Natural killer cell (primary cell): ENCODE results near the gene TFPI. TPM values are rescaled to one million over a fixed set of nuclear protein-coding genes. Genes with fewer than 3 reads are reported as not detected.

Experiments used
- ATAC-seq, 3 donors: fragments of 150-1000 bp in 2 of 3; fragments of 200-7000 bp in 1 of 3; cut with Tn5 transposase; 1 replicate in 1 of 3; 2 replicates in 2 of 3; pipeline ENCODE4 v1.10.0; 2021; ENCODE audit warnings: mild to moderate bottlenecking in 2 of 3, moderate library complexity in 2 of 3
- DNase-seq, 2 donors: peaks; one replicate each; pipeline versions ENCODE4 v3.0.0 to v3.0.0-alpha.2; 2013 to 2021; ENCODE audit warnings: mixed read lengths in 1 of 2
- H3K27ac ChIP-seq: one replicate; pipeline ENCODE4 v1.5.1; 2013; ENCODE audit warnings: mild to moderate bottlenecking, low read length
- H3K27me3 ChIP-seq: one replicate; pipeline ENCODE4 v1.6.1; 2013; ENCODE audit warnings: low read length; ENCODE audit not compliant: control insufficient read depth, insufficient read depth
- H3K36me3 ChIP-seq: one replicate; pipeline ENCODE4 v1.6.1; 2013; ENCODE audit warnings: low read length; ENCODE audit not compliant: control insufficient read depth, insufficient read depth
- H3K4me1 ChIP-seq: one replicate; pipeline ENCODE4 v1.6.1; 2013; ENCODE audit warnings: low read length; ENCODE audit not compliant: control insufficient read depth, insufficient read depth
- H3K4me3 ChIP-seq: one replicate; pipeline ENCODE4 v1.5.1; 2013; ENCODE audit warnings: low read length
- H3K9me3 ChIP-seq: one replicate; pipeline ENCODE4 v1.6.1; 2013; ENCODE audit warnings: low read length; ENCODE audit not compliant: control insufficient read depth, insufficient read depth
- H3K27ac Mint-ChIP-seq, 2 donors: one replicate each; pipeline ENCODE4 v1.8.0; 2022; ENCODE audit warnings: mild to moderate bottlenecking in 2 of 2, mixed read lengths in 2 of 2, moderate library complexity in 1 of 2
- H3K27me3 Mint-ChIP-seq, 2 donors: one replicate each; pipeline ENCODE4 v1.8.0; 2022; ENCODE audit warnings: low read depth in 2 of 2, mixed read lengths in 2 of 2
- H3K36me3 Mint-ChIP-seq: one replicate; pipeline ENCODE4 v1.8.0; 2022; ENCODE audit warnings: mixed read lengths
- H3K4me1 Mint-ChIP-seq, 2 donors: one replicate each; pipeline ENCODE4 v1.8.0; 2022; ENCODE audit warnings: mixed read lengths in 2 of 2
- H3K4me3 Mint-ChIP-seq: one replicate; pipeline ENCODE4 v1.8.0; 2022; ENCODE audit warnings: mild to moderate bottlenecking, moderate library complexity, mixed read lengths
- H3K9me3 Mint-ChIP-seq, 2 donors: one replicate each; pipeline ENCODE4 v1.8.0; 2022; ENCODE audit warnings: mixed read lengths in 2 of 2
- WGBS: methylation state at CpG from one replicate; pipeline ENCODE4 v1.1.7; 2013; ENCODE audit warnings: missing lambda C conversion rate; ENCODE audit not compliant: insufficient coverage; 5-methylcytosine and 5-hydroxymethylcytosine counted together
- intact Hi-C: fragments of 100-400 bp; cut with micrococcal nuclease; formaldehyde crosslinking; loops from one replicate; pipeline ENCODE4 v1.14.2; 2022
- total RNA-seq, 4 donors: library from RNA; stranded (reverse); fragments of 120-200 nt in 1 of 4; gene quantifications; one replicate each; pipeline versions ENCODE4 v1.2.3 to v1.2.4, GENCODE V29; 2013 to 2022
- TF ChIP-seq, protein P1 (sequence below): fragments of 200-600 bp; IDR thresholded peaks from one replicate; pipeline ENCODE4 v1.8.0; 2022; ENCODE audit warnings: antibody characterized with exemption

The TFPI gene
- total RNA-seq, 3 donors from 2014 or later (not counting 1 experiment from before 2014, with no cell fraction given), result 0.10 to 1.2 (median 0.23) TPM

DNA sequence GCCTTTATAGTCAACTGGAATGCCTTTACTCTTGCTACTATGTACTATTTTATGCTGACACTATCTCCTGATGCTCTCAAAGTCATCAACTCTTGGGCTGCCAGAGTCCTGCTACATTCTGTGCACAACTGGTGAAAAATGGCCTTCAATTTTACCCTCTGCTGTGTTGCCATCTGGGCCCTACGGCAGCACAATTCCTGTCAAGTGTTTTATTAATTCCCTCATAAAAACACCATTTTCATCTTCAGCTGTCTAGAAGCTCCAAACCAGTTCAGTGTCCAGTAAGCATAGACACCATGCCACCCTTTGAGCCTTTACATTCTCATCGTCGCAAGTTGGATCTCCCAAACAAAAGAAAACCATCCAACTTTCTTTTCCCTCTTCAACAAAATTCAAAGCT, 132.7 kb downstream of the TFPI start:
- WGBS, result 95% methylated on average over 3 of the region's 3 CpGs
- H3K27ac ChIP-seq, result no peak overlapping the region
- H3K4me1 ChIP-seq, result no peaks in the 10 kb centered on the region
- no peak overlapping the region for H3K4me3 ChIP-seq
- no peaks in the 10 kb centered on the region for H3K9me3 Mint-ChIP-seq
- no peaks in the 10 kb centered on the region for H3K4me1 Mint-ChIP-seq
- no peak for DNase-seq
- TF ChIP-seq, protein P1, sequence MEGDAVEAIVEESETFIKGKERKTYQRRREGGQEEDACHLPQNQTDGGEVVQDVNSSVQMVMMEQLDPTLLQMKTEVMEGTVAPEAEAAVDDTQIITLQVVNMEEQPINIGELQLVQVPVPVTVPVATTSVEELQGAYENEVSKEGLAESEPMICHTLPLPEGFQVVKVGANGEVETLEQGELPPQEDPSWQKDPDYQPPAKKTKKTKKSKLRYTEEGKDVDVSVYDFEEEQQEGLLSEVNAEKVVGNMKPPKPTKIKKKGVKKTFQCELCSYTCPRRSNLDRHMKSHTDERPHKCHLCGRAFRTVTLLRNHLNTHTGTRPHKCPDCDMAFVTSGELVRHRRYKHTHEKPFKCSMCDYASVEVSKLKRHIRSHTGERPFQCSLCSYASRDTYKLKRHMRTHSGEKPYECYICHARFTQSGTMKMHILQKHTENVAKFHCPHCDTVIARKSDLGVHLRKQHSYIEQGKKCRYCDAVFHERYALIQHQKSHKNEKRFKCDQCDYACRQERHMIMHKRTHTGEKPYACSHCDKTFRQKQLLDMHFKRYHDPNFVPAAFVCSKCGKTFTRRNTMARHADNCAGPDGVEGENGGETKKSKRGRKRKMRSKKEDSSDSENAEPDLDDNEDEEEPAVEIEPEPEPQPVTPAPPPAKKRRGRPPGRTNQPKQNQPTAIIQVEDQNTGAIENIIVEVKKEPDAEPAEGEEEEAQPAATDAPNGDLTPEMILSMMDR, result no peak
- intact Hi-C loops, result no loop called here
- H3K27me3 ChIP-seq, result no peaks in the 10 kb centered on the region
- H3K36me3 Mint-ChIP-seq, result no peaks in the 10 kb centered on the region
- no peaks in the 10 kb centered on the region for H3K36me3 ChIP-seq
- no peaks in the 10 kb centered on the region for H3K27me3 Mint-ChIP-seq
- ATAC-seq, result no peak
- no peaks in the 10 kb centered on the region for H3K9me3 ChIP-seq
- H3K4me3 Mint-ChIP-seq, result no peak overlapping the region
- H3K27ac Mint-ChIP-seq, result no peak overlapping the region

DNA sequence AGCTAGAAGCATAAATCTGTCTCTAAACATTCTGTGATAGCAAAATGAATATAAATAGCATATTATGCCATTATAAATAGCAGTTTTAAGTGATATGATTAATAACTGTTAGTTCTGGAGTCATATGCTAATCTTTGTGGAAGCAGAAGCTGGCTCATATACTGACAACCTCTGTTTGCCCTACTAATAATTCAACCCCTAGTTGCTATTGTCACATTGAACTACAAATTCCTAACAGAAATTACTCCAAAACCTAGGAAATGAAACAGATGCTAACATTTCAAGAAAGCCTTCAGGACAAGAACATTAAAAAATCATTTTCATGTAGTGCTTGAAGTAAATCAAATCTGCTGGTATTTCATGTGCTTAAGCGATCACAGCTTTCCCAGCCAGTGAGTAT, 134.4 kb downstream of the TFPI start:
- Histone ChIP-seq H3K36me3 (no peaks in the 10 kb centered on the region), H3K27ac (no peak overlapping the region), H3K4me3 (no peak overlapping the region), H3K9me3 (no peaks in the 10 kb centered on the region), H3K4me1 (no peaks in the 10 kb centered on the region), H3K27me3 (no peaks in the 10 kb centered on the region)
- H3K27ac Mint-ChIP-seq, result no peak overlapping the region
- H3K4me1 Mint-ChIP-seq, result no peaks in the 10 kb centered on the region
- no peaks in the 10 kb centered on the region for H3K27me3 Mint-ChIP-seq
- WGBS, result no CpG with 5 or more reads among the region's 1 CpG
- no peak overlapping the region for H3K4me3 Mint-ChIP-seq
- intact Hi-C loops, result no loop called here
- TF ChIP-seq, protein P1, result no peak
- no peaks in the 10 kb centered on the region for H3K36me3 Mint-ChIP-seq
- no peaks in the 10 kb centered on the region for H3K9me3 Mint-ChIP-seq
- DNase-seq (no peak), ATAC-seq (no peak)

DNA sequence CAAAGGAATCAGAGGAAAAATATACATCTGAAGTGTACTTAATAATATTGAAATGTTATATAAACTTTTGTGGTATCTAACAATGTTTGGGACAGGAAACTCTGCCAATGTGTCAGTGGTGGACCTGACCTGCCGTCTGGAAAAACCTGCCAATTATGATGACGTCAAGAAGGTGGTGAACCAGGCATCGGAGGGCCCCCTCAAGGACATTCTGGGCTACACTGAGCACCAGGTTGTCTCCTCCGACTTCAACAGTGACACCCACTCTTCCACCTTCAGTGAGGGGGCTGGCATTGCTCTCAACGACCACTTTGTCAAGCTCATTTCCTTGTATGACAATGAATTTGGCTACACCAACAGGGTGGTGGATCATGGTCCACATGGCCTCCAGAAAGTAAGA, 138.8 kb downstream of the TFPI start:
- H3K27me3 ChIP-seq, result no peaks in the 10 kb centered on the region
- H3K4me1 Mint-ChIP-seq, result no peaks in the 10 kb centered on the region
- TF ChIP-seq, protein P1, result no peak
- H3K36me3 Mint-ChIP-seq, result no peaks in the 10 kb centered on the region
- no peaks in the 10 kb centered on the region for H3K4me1 ChIP-seq
- no peak overlapping the region for H3K4me3 ChIP-seq
- no peak for ATAC-seq
- no peaks in the 10 kb centered on the region for H3K36me3 ChIP-seq
- no peak for DNase-seq
- peaks cover 4 to 5% of the 10 kb centered on the region in 2 donors for H3K9me3 Mint-ChIP-seq
- H3K27ac Mint-ChIP-seq, result no peak overlapping the region
- H3K4me3 Mint-ChIP-seq, result no peak overlapping the region
- intact Hi-C loops, result no loop called here
- WGBS, result 86% methylated on average over 5 of the region's 5 CpGs
- H3K27ac ChIP-seq, result no peak overlapping the region
- no peaks in the 10 kb centered on the region for H3K9me3 ChIP-seq
- H3K27me3 Mint-ChIP-seq, result no peaks in the 10 kb centered on the region

Other genes with a start within 250 kb of the TFPI start
- 1 to 10 TPM in 2 of 3 donors, not detected in 1; 1.1 to 1.5 TPM for gene CALCRL, start 106.2 kb downstream of the TFPI start, total RNA-seq